Umbilical cord (tissue), 2 donors: ENCODE results near the gene TRIM38. TPM values are rescaled to one million over a fixed set of nuclear protein-coding genes. Genes with fewer than 3 reads are reported as not detected.
"Not testable (repeated sequence)": the region's sequence is repeated elsewhere in the genome, so short reads cannot be mapped to it uniquely, and the experiment has no call there.

Experiments used
- DNase-seq: peaks from one replicate; pipeline ENCODE4 v3.0.0-alpha.2; 2015; ENCODE audit warnings: low spot score
- total RNA-seq: library from RNA; depleted of rRNA; stranded (reverse); fragments of >200 nt; gene quantifications from one replicate; pipeline ENCODE4 v1.2.3, GENCODE V29; 2014; ENCODE audit warnings: low replicate concordance; ENCODE audit not compliant: insufficient read depth

The TRIM38 gene
- total RNA-seq, 1 donor from 2014 or later, result 9.9 TPM

- no peak for DNase-seq
Measured at GRCh38 chr6:26006086-26006939, 43.7 kb downstream of the TRIM38 start.

GRCh38 chr6:26006940-26007305, 44.3 kb downstream of the TRIM38 start:
- not testable (repeated sequence) for DNase-seq

- no peak for DNase-seq
Measured at GRCh38 chr6:26008470-26008869, 45.9 kb downstream of the TRIM38 start.

- DNase-seq, result no peak
Measured at GRCh38 chr6:26009817-26010216, 47.2 kb downstream of the TRIM38 start.

GRCh38 chr6:26012061-26012460, 49.5 kb downstream of the TRIM38 start:
- DNase-seq, result no peak

- not testable (repeated sequence) for DNase-seq
Measured at GRCh38 chr6:26014386-26014785, 51.8 kb downstream of the TRIM38 start.

GRCh38 chr6:26016245-26016962, 53.8 kb downstream of the TRIM38 start:
- DNase-seq, result peak; percentile 47

GRCh38 chr6:26016963-26017631, 54.5 kb downstream of the TRIM38 start:
- no peak for DNase-seq

GRCh38 chr6:26017632-26017966, 55.0 kb downstream of the TRIM38 start:
- DNase-seq, result peak; percentile 83

GRCh38 chr6:26019261-26019830, 56.7 kb downstream of the TRIM38 start:
- DNase-seq, result no peak

GRCh38 chr6:26019967-26020328, 57.3 kb downstream of the TRIM38 start:
- no peak for DNase-seq

GRCh38 chr6:26020329-26021000, 57.9 kb downstream of the TRIM38 start:
- DNase-seq, result peak; percentile 96

GRCh38 chr6:26021001-26021349, 58.4 kb downstream of the TRIM38 start:
- no peak for DNase-seq

- peak; percentile 99 for DNase-seq
Measured at GRCh38 chr6:26021350-26022131, 58.9 kb downstream of the TRIM38 start.

GRCh38 chr6:26022132-26022472, 59.5 kb downstream of the TRIM38 start:
- peak; percentile 95 for DNase-seq

- DNase-seq, result no peak
Measured at GRCh38 chr6:26022737-26023136, 60.1 kb downstream of the TRIM38 start.

GRCh38 chr6:26024651-26025046, 62.0 kb downstream of the TRIM38 start:
- DNase-seq, result no peak

- DNase-seq, result peak; percentile 82
Measured at GRCh38 chr6:26025047-26025893, 62.7 kb downstream of the TRIM38 start.

- DNase-seq, result peak; percentile 98
Measured at GRCh38 chr6:26025894-26026832, 63.6 kb downstream of the TRIM38 start.
